GM10847 (cell line): Measurements from ENCODE around the gene UEVLD.

ENCODE experiments used
- POLR2A ChIP-seq: IDR thresholded peaks from 2 replicates; pipeline ENCODE4 v1.6.1; 2011; ENCODE audit not compliant: insufficient read length; ENCODE audit errors: extremely low read depth

Gene UEVLD

GRCh38 chr11:18600915-18601569 lies 12.5 kb upstream of the UEVLD start:
- no peak for TF ChIP-seq POLR2A

DNA sequence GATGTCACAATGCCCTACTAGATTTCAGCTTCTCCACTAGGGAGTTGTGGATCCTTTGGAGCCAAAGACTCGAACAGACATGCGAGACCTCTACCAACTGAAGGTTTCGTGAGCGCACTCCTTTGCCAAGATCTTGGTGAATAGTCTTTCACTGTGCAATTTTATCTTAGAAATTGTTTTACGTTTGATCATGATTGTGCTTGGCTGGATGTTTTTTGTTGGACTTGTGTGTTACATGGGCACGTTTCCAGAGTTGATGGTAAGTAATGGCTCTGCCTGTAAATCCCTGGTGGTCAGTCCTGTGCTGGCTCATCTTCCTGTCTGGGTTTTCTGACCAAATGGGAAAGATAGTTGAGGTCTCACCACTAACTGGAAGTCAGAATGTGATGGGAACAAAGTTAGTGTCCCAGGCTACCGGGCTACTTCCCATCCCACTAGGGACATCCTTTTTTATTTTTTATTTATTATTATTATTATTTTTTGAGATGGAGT lies 11.3 kb upstream of the UEVLD start, which contains the start of gene MISFA:
MISFA (plus strand) TSS at position 51 of the 492 bp plus-strand sequence; CDS start at position 191, 140 bp downstream.
- TF ChIP-seq POLR2A = no peak

GRCh38 chr11:18594999-18595749 lies 6.6 kb upstream of the UEVLD start:
- TF ChIP-seq POLR2A = no peak

DNA sequence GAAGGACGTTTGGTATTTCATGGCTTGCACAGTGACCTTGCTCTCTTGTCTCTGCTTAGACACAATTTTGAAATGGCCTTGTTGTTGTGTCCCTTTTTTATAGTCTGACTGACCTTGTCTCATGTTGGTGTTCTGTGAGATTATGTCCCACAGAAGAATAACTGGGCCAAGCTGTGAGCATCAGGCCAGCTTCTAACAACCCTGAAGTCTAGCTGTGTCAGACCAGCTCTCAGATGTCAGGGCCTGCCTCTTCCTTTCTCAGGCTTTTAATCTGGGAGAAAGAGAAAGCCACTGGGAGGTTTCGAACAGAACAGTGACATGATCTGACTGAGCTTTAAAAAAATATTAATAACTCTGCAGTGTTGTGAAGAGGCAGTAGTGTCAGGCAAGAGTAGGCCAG lies 2.0 kb upstream of the UEVLD start:
- no peak for TF ChIP-seq POLR2A

DNA sequence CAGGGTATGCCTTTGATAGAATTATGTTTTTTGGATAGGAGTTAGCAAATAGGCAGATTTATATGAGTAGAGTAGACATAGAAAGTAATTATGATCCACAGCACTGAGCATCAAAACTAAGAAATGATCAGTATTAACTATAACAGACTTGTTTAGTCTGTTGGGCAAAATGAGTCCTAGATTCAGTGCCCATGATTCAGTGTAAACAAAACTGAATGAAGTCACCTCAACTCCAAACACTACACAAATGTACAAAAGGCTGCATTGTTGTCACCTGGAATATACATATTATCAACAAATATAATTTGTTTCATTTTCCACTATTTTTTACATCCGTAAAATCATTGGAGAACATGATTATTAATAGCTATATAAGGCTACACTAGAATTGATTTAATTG lies 6.7 kb downstream of the UEVLD start:
- no peak for TF ChIP-seq POLR2A

DNA sequence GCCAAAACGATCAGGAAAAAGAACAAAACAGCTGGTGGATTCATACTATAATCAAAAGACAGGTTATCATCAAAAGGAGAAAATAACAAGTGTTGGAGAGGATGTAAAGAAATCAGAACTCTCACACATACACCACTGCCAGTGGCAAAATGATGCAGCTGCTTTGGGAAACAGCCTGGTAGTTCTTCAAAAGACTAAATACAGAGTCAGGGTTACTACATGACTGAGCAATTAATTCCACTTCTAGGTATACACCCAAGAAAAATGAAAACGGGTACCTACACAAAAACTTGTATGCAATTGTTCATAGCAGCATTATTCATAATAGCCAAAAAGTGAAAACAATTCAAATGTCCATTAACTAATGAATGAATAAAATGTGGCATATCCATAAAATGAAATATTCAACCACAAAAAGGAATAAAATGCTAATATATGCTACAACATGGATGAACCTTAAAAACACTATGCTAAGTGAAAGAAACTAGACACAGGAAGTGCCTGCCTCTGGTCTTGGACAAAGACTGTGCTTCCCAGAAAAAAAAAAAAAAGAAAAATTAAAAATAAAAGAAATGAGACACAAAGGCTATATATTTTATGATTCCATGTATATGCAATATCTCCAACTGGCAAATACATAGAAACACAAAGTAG lies 8.3 kb downstream of the UEVLD start:
- no peak for TF ChIP-seq POLR2A

DNA sequence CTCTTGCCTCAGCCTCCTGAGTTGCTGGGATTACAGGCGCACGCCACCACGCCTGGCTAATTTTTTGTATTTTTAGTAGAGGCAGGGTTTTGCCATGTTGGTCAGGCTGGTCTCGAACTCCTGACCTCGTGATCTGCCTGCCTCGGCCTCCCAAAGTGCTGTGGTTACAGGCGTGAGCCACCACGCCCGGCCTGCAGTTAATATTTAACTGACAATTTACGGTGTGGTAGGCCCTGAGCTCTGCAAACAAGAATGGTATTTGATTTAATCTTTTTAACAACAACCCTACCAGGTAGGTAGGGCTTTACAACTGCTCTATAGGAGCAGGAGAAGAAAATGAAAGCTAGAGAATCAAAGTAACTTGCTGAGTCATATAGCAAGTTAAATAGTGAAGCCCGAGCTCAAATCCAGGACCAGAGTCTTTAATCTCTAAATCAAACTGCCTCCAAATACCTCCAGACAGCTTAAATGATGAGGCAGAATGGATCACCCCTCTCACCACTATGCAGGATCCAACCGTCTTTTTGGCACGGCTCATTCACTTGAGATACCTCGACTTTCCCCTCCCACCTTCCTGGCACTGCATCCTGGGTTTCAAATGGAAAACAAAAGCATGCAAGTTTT lies 9.4 kb downstream of the UEVLD start:
- TF ChIP-seq POLR2A = no peak

DNA sequence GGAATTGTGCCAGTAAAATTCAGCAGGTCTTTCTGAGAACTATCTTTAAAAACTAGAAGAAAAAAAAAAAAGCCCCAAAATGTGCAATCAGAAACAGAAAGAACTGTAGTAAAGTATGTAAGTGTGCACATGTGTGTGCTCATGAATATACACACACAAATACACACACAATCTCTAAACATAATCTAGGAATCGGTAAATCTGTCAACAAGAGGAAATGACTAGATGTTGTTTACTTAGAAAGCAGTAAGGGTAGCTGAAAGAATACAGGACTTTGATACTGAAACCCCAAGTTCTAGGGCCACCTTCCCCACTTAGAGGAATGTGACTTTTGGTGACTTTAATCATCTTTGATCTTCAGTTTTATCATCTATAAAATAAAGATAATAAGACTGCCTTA lies 13.2 kb downstream of the UEVLD start:
- TF ChIP-seq POLR2A = no peak

DNA sequence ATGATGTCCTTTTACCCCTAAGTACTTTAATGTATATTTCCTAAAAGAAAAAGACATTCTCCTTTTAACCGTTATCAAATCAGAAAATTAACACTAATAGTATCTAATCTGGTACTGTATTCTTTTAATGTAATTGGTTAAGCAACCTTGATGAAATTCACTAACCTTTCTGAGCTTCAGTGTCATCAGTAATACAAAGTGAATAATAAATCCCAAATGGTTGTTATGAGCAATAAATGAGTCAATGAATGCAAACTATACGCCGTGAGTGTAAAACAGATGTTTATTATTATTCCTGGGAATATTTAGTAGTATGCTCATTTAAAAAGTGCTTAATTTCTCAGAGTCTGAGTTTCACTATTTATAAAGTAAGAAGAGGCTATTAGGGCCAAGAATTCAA lies 21.5 kb downstream of the UEVLD start:
- TF ChIP-seq POLR2A = no peak

GRCh38 chr11:18566406-18566805 lies 22.1 kb downstream of the UEVLD start:
- TF ChIP-seq POLR2A = no peak

DNA sequence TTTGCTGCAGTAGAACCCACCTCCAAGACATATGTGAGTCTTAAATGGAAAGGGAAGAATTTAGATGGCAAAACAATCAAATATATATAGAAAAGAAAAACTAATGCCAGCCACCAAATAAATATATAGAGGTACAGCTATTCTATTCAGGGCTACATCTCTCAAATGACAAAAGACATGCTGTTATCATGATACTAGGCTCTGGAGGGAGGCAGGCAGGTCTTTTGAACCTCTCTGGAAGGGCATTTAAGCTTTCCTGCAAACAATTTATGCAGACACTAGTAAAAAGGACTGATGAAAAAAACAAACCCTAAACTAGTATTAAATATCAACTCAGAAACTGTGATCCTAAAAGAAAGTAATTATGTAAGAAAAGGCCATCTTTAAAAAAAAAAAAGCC lies 24.4 kb downstream of the UEVLD start:
- no peak for TF ChIP-seq POLR2A

DNA sequence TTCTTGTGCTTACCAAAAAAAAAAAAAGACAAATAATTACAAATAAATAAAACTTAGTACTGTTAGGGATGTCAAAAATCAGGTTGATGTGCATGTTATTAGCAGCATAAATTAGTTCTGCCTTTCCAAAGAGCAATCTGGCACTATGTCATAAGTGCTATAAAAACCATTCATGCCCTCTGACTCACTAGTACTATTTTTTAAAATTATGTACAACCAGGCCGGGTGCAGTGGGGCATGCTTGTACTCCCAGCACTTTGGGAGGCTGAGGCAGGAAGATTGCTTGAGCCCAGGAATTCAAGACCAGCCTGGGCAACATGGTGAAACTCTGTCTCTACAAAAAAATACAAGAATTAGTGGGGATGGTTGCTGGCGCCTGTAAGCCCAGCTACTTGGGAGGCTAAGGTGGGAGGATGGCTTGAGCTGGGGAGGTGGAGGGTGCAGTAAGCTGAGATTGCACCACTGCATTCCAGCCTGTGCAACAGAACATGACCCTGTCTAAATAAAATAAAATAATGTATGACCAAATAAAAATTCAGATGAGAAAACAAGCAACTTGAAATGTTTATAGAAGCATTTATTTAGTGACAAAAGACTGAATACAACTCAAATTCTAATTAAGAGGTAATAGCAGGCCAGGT lies 25.3 kb downstream of the UEVLD start:
- TF ChIP-seq POLR2A = no peak

GRCh38 chr11:18548001-18548400 lies 40.5 kb downstream of the UEVLD start:
- no peak for TF ChIP-seq POLR2A

DNA sequence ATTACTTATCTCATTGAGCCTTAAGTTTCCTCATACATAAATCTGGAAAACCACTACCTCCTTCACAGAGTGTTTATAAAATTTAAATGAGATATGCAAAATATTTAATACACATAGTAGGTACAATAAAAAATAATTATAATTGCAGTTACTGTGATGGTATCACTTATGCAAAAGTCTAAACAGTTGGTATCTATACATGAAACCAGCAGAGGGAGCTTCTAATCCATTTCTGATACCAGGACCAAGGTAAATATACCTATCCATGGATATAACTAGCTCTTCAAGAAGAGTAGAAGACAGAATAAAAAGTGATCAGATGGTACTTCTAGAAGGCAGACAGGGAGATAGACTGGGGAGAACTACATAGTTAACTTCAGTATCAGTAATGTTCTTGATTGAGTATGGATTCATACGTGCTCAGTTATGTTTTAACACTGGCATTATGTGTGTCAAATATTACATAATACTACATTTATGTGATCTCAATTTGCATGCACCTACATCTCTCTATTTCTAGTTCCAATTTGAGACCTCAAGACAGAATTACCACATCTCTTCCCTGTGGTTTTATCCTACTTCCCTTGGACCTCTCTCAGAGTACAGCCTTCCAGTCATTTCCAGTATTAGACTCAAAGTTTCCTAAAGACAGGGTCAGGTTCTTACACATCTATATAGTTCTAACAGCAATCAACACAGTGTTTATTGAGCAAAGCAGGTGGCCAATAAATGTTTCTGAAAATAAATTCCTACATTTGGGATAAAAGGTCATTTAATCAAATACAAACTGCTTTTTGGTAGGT lies 48.1 kb downstream of the UEVLD start:
- TF ChIP-seq POLR2A = no peak
